ENCODE data around the gene PLA2G4F. TPM values are rescaled to one million over a fixed set of nuclear protein-coding genes. Genes with fewer than 3 reads are reported as not detected.

The PLA2G4F gene
- total and polyA plus RNA-seq, 10 of the 15 experiments (the other 5 are each of a cell fraction or from before 2014, with no cell fraction given), result not detected

DNA sequence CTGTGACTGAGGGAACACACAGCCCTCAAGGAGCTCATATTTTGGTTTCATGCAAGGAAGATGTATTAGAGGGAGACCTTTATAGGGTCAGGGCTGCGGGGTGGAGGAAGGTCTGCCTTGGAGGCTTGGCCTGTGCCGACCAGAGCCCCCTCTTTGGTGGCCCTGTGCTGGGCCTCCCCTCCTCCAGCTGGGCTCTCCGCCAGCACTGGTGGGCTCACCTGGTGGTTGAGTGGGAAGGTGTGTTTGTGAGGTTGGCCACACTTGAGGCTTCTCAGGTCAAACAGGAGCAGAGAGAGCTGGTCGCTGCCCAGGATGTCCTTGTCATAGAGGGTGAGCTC, 2.6 kb downstream of the PLA2G4F start:
- H3K9ac ChIP-seq (ENCODE audit: control insufficient read depth, insufficient read depth, low read length), result no peak overlapping the region
- peaks cover 0 to under 1% of the 10 kb centered on the region in 2 experiments; a peak in 1 of 4 replicates for H3K36me3 ChIP-seq (ENCODE audit: control insufficient read depth in 2 of 2, insufficient read depth in 2 of 2, low read length in 1 of 2)
- no peaks in the 10 kb centered on the region for H3K79me2 ChIP-seq (ENCODE audit: control insufficient read depth, insufficient read depth, low read length)
- no peaks in the 10 kb centered on the region for H3K9me3 ChIP-seq (replicated peaks; ENCODE audit: control insufficient read depth, insufficient read depth, low read length)
- TF ChIP-seq, protein P1, sequence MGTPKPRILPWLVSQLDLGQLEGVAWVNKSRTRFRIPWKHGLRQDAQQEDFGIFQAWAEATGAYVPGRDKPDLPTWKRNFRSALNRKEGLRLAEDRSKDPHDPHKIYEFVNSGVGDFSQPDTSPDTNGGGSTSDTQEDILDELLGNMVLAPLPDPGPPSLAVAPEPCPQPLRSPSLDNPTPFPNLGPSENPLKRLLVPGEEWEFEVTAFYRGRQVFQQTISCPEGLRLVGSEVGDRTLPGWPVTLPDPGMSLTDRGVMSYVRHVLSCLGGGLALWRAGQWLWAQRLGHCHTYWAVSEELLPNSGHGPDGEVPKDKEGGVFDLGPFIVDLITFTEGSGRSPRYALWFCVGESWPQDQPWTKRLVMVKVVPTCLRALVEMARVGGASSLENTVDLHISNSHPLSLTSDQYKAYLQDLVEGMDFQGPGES (IDR thresholded peaks at IDR 0.05), result no peak
- no peak for TF ChIP-seq GABPA (IDR thresholded peaks at IDR 0.05; ENCODE audit: low read depth)
- DNase-seq (ENCODE audit: low read depth, low spot score) (no peak), ATAC-seq (no peak), FAIRE-seq (no peak)
- H3K27ac ChIP-seq (ENCODE audit: control insufficient read depth, insufficient read depth), result no peak overlapping the region
- ChIA-PET RAD21 (ENCODE audit: unreplicated experiment) (no interaction called here), POLR2A (no interaction called here), CTCF (no interaction called here), SMC1A (ENCODE audit: uncharacterized antibody, unreplicated experiment) (no interaction called here)
- H3K4me3 ChIP-seq, result no peak overlapping the region
- intact Hi-C loops (cut with micrococcal nuclease; ENCODE audit: unreplicated experiment) (no loop called here), in situ Hi-C loops (cut with MboI) (no loop called here)
- BruUV-seq (replicated peaks), result no TSS peak
- no peak overlapping the region for H2AFZ ChIP-seq (ENCODE audit: control insufficient read depth, low read depth, low read length)
- no peaks in the 10 kb centered on the region for H3K4me1 ChIP-seq (ENCODE audit: control insufficient read depth, insufficient read depth, low read length)
- WGBS (ENCODE audit: insufficient coverage, insufficient replicate concordance, low lambda C conversion rate, missing lambda C conversion rate), result 9% methylated on average over 4 of the region's 4 CpGs
- H3K27me3 ChIP-seq (replicated peaks in 1 of 2; ENCODE audit: control insufficient read depth in 2 of 2, insufficient read depth in 2 of 2, low read length in 1 of 2), result no peaks in the 10 kb centered on the region
- H4K20me1 ChIP-seq (ENCODE audit: control insufficient read depth, insufficient read depth), result no peaks in the 10 kb centered on the region
- no peak overlapping the region for H3K4me2 ChIP-seq (ENCODE audit: control insufficient read depth, insufficient read depth)

DNA sequence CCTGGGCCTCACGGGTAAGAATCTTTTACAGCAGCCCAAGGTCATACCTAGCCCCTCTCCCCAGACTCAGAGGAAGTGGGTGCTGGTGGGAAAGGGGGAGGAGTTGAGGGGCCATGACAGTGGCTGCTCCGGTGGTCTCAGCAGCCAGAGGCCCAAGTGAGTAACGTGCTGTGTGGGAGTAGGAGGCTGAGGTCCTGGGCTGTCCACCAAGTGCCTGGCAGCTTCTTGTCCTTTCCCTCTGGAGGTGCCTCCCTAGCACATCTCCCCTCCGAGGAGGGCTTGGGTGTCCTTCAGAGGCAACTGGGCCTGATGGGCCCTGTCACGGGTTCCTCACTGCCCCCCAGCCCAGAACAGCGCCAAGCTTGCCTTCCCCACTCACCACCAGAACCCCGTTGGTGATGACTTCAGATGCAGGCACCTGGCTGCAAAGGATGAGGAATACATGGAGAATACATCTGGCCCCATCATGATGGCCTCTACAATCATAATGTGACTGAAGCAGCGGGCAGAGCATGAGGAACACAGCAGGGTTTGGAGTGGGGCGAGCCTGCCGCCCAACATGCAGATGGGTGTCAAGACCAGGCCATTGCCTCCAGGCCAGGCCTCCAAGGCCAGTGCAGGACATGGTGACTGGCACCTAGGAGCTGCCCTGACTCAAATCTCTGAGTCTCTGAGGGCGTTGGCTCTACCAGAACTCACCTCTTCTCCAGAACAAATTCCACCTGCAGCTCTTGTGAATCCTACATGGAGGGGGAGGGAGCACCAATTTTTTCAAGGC, 3.3 kb downstream of the PLA2G4F start:
- POLR2A ChIA-PET, result no interaction called here

More for the DNA sequence above, 3.3 kb downstream of the PLA2G4F start:
- no peak overlapping the region for H3K27ac ChIP-seq (ENCODE audit: control insufficient read depth, insufficient read depth)
- H4K20me1 ChIP-seq (ENCODE audit: control insufficient read depth, insufficient read depth), result no peaks in the 10 kb centered on the region
- no peak overlapping the region for H3K4me3 ChIP-seq
- DNase-seq (ENCODE audit: low read depth, low spot score) (no peak), ATAC-seq (no peak), FAIRE-seq (no peak)
- CTCF ChIA-PET, result interaction anchor here (0.6 kb wide), 2 partner anchors 108 to 1190 kb away, joined by 3 to 4 read pairs; no protein-coding TSS in a partner anchor
- SMC1A ChIA-PET (ENCODE audit: uncharacterized antibody, unreplicated experiment), result no interaction called here
- H3K79me2 ChIP-seq (ENCODE audit: control insufficient read depth, insufficient read depth, low read length), result no peaks in the 10 kb centered on the region
- TF ChIP-seq SREBF1 (IDR thresholded peaks at IDR 0.05; ENCODE audit: low read length) (no peak), WRNIP1 (IDR thresholded peaks at IDR 0.05; ENCODE audit: borderline replicate concordance, low read depth, low read length) (no peak), LARP7 (IDR thresholded peaks at IDR 0.05) (no peak), ZNF217 (IDR thresholded peaks at IDR 0.05) (no peak), SIN3A (IDR thresholded peaks at IDR 0.05; ENCODE audit: low read depth, low read length) (no peak), RAD51 (IDR thresholded peaks at IDR 0.05) (no peak), MEF2B (IDR thresholded peaks at IDR 0.05; ENCODE audit: partially characterized antibody, poor library complexity, severe bottlenecking) (no peak)
- H2AFZ ChIP-seq (ENCODE audit: control insufficient read depth, low read depth, low read length), result no peak overlapping the region
- no TSS peak for BruUV-seq (replicated peaks)
- 37% methylated on average over 11 of the region's 11 CpGs for WGBS (ENCODE audit: insufficient coverage, insufficient replicate concordance, low lambda C conversion rate, missing lambda C conversion rate)
- in situ Hi-C loops (cut with MboI) (no loop called here), intact Hi-C loops (cut with micrococcal nuclease; ENCODE audit: unreplicated experiment) (no loop called here)
- H3K4me2 ChIP-seq (ENCODE audit: control insufficient read depth, insufficient read depth), result no peak overlapping the region
- H3K4me1 ChIP-seq (ENCODE audit: control insufficient read depth, insufficient read depth, low read length), result no peaks in the 10 kb centered on the region
- H3K27me3 ChIP-seq (replicated peaks in 1 of 2; ENCODE audit: control insufficient read depth in 2 of 2, insufficient read depth in 2 of 2, low read length in 1 of 2), result no peaks in the 10 kb centered on the region
- no peaks in the 10 kb centered on the region for H3K36me3 ChIP-seq (ENCODE audit: control insufficient read depth in 2 of 2, insufficient read depth in 2 of 2, low read length in 1 of 2)
- no peak overlapping the region for H3K9ac ChIP-seq (ENCODE audit: control insufficient read depth, insufficient read depth, low read length)
- H3K9me3 ChIP-seq (replicated peaks; ENCODE audit: control insufficient read depth, insufficient read depth, low read length), result no peaks in the 10 kb centered on the region
- RAD21 ChIA-PET (ENCODE audit: unreplicated experiment), result no interaction called here

Measured in GM12878 (cell line).